Prostate gland (tissue), 2 donors: ENCODE results near the gene TMEM233.

Experiments
- CTCF ChIP-seq, 4 experiments: fragments of 200-600 bp in 2 of 4; fragments of 450-650 bp in 2 of 4; sonication (generic) in 2 of 4; IDR thresholded peaks; 1 replicate in 3 of 4; 2 replicates in 1 of 4; pipeline ENCODE4 v1.5.1; 2016 to 2019; ENCODE audit warnings: antibody characterized with exemption in 4 of 4, mild to moderate bottlenecking in 2 of 4, moderate library complexity in 2 of 4
- POLR2A ChIP-seq: fragments of 450-650 bp; IDR thresholded peaks from one replicate; pipeline ENCODE4 v1.6.1; 2016; ENCODE audit warnings: antibody characterized with exemption, mild to moderate bottlenecking
- POLR2AphosphoS5 ChIP-seq: sonication (generic); formaldehyde crosslinking; IDR thresholded peaks from one replicate; pipeline ENCODE4 v1.6.1; 2017; ENCODE audit warnings: antibody characterized with exemption

GRCh38 chr12:119686355-119686754, 92.8 kb downstream of the TMEM233 start:
- TF ChIP-seq CTCF (IDR thresholded peaks at IDR 0.05) (no peak), POLR2AphosphoS5 (no peak), POLR2A (no peak)
